ENCODE measurements around the gene TMIGD3.

DNA sequence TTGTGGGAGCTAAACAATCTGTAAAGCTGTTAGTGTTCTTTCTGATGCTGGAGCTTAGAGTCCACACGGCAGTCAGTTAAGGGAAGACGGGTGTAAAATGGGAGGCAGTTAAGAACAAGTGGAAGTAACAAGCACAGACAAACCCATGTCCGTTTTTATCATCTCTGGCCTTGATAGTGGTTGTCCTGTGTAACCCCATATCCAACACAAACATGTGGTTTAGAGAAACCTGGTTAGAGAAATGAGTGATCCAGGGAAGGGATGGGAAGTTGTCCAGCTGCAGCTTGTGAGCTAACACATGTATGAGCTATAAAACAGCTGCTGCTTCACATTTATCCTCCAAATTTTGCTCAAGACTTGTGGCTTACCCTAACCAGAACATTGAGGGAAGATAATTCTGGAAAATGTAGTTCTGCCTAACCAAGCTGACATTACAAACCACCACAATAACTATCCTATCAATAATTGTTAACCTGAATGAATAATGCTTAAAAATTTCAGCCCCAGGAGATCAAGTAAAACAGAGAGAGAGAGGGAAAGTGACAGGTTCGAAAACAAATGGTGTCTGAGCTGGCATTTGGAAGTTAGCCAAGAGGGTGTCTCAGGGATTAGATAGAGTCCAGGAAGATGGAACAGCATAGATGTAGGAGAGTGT lies 40.3 kb downstream of the TMIGD3 start:
- no peak for TF ChIP-seq CTCF (conservative IDR thresholded peaks at IDR 0.05 in 1 of 2, IDR thresholded peaks at IDR 0.05 in 1 of 2; ENCODE audit: low read depth in 1 of 2, low read length in 2 of 2)
- no peak for TF ChIP-seq EZH2 (IDR thresholded peaks at IDR 0.05; ENCODE audit: low read length, missing control alignments)

All from fibroblast of lung (primary cell).